HepG2 (cell line): ENCODE measurements around the gene BYSL. TPM values are rescaled to one million over a fixed set of nuclear protein-coding genes. Genes with fewer than 3 reads are reported as not detected.

ENCODE experiments used
- ATF7-NPFF ChIP-seq: sonication (generic); formaldehyde crosslinking; IDR thresholded peaks from 2 replicates; pipeline ENCODE4 v1.8.1; 2023; ENCODE audit warnings: mild to moderate bottlenecking, low read depth, missing genetic modification reagents, moderate library complexity
- FOSL1 ChIP-seq: sonication (generic); formaldehyde crosslinking; IDR thresholded peaks from 2 replicates; pipeline ENCODE4 v1.9.0; 2021; ENCODE audit warnings: missing genetic modification reagents, borderline replicate concordance
- FOXO1 ChIP-seq: sonication (generic); formaldehyde crosslinking; IDR thresholded peaks from 2 replicates; pipeline ENCODE4 v1.4.0; 2020; ENCODE audit warnings: missing genetic modification reagents
- HDAC2 ChIP-seq: sonication (generic); formaldehyde crosslinking; IDR thresholded peaks from 2 replicates; pipeline ENCODE4 v1.4.0; 2020; ENCODE audit warnings: missing genetic modification reagents
- HNRNPLL ChIP-seq: fragments of 200-400 bp; formaldehyde crosslinking; IDR thresholded peaks from 2 replicates; pipeline ENCODE4 v1.6.1; 2017; ENCODE audit warnings: mild to moderate bottlenecking, low read depth, low read length; ENCODE audit not compliant: poor library complexity, severe bottlenecking
- MTERF4 ChIP-seq: sonication (generic); formaldehyde crosslinking; IDR thresholded peaks from 2 replicates; pipeline ENCODE4 v1.8.0; 2023; ENCODE audit warnings: mild to moderate bottlenecking, missing genetic modification reagents
- TAF1 ChIP-seq: sonication (generic); formaldehyde crosslinking; IDR thresholded peaks from 2 replicates; pipeline ENCODE4 v1.4.0; 2020; ENCODE audit warnings: missing genetic modification reagents
- ZBTB2 ChIP-seq: sonication (generic); formaldehyde crosslinking; IDR thresholded peaks from 2 replicates; pipeline ENCODE4 v1.8.0; 2022; ENCODE audit warnings: low read depth, missing genetic modification reagents
- ZFP37 ChIP-seq: sonication (generic); formaldehyde crosslinking; IDR thresholded peaks from 2 replicates; pipeline ENCODE4 v1.4.0; 2020; ENCODE audit warnings: missing genetic modification reagents, borderline replicate concordance
- ZNF138 ChIP-seq: sonication (generic); formaldehyde crosslinking; IDR thresholded peaks from 2 replicates; pipeline ENCODE4 v1.5.0; 2020; ENCODE audit warnings: mild to moderate bottlenecking, low read depth, missing genetic modification reagents
- ZNF274 ChIP-seq: sonication (generic); formaldehyde crosslinking; IDR thresholded peaks from 2 replicates; pipeline ENCODE4 v1.5.1; 2020; ENCODE audit warnings: mild to moderate bottlenecking, missing genetic modification reagents
- polyA plus RNA-seq, 8 experiments: library from polyadenylated mRNA; depleted of rRNA in 3 of 8; stranded (reverse) in 7 of 8; unstranded in 1 of 8; fragments of >200 nt; fragmentation: Illumina TruSeq in 4 of 8; extraction: Trizol in 4 of 8; gene quantifications; 2 replicates each; pipeline versions ENCODE4 v1.2.1 to v1.2.3, GENCODE V29; 2011 to 2016; ENCODE audit warnings: low read depth in 4 of 8, missing spikeins in 1 of 8, mixed read lengths in 1 of 8; ENCODE audit not compliant: insufficient read depth in 1 of 8
- total RNA-seq, 5 experiments: library from RNA; depleted of rRNA; stranded (reverse); fragments of >200 nt; fragmentation: Illumina TruSeq; extraction: Trizol; gene quantifications; 2 replicates each; pipeline ENCODE4 v1.2.3, GENCODE V29; 2016; ENCODE audit warnings: low read depth in 1 of 5
- TF ChIP-seq, protein P1 (sequence below): sonication (generic); formaldehyde crosslinking; IDR thresholded peaks from 2 replicates; pipeline ENCODE4 v1.4.0; 2020; ENCODE audit warnings: missing genetic modification reagents, borderline replicate concordance
- TF ChIP-seq, protein P2 (sequence below): sonication (generic); formaldehyde crosslinking; IDR thresholded peaks from 2 replicates; pipeline ENCODE4 v1.4.0; 2020; ENCODE audit warnings: mild to moderate bottlenecking, missing genetic modification reagents, borderline replicate concordance
- TF ChIP-seq, protein P3 (sequence below): sonication (generic); formaldehyde crosslinking; IDR thresholded peaks from 2 replicates; pipeline ENCODE4 v1.4.0; 2020; ENCODE audit warnings: missing genetic modification reagents, mild to moderate bottlenecking, borderline replicate concordance
- TF ChIP-seq, protein P4 (sequence below): IDR thresholded peaks from 2 replicates; pipeline ENCODE4 v1.6.1; 2016; ENCODE audit warnings: missing compliant biosample characterization, missing genetic modification reagents, borderline replicate concordance

Gene BYSL
- total and polyA plus RNA-seq, 2 of the 13 experiments (the other 11 are each of a cell fraction or from before 2014, with no cell fraction given), result 27.9 to 28.6 TPM

DNA sequence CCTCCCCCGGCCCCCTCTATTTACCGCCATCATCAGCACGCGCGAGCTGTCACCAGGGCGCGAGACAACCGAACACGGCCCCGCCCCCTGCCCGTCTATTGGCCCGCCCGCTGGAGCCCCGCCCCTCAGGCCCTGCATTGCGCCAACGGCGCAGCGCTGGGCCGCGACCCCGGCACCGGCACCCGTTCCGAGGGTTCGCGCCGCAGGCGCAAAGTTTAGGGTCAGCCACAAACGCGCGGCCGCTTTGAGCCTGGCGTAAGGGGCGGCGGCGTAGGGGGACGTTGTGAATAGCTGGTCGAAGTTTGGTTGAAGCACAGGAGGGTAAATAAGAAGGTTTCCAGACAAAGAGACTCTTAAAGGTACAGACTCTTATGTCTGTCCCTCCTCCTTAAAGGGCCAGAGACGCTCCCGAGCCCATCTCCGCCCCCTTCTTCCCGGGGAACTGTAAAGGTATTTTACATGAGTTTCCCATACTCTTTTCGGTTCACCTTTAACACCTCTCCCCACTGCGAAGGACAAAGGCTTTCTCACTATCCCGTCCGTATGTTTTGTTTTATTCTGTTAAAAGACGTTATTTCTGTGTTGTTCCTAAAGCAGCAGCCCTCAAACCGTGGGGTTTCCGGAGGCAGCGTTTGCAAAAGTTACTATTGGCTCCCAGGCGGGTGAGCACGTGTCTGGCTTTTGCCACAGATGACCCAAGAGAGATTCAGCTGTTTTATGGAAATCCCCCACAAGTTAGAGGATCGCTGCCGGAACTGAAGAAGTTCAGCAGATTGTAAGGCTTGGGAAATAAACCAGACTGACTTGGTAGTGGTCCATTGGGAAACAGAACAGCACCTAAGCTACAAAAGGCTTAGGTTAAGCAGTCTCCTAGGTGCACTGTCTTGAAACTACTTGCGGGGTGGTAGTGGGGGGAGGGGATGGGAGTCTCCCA, 25.7 kb upstream of the BYSL start, which contains the start of gene USP49 (continued):
- TF ChIP-seq, protein P1, sequence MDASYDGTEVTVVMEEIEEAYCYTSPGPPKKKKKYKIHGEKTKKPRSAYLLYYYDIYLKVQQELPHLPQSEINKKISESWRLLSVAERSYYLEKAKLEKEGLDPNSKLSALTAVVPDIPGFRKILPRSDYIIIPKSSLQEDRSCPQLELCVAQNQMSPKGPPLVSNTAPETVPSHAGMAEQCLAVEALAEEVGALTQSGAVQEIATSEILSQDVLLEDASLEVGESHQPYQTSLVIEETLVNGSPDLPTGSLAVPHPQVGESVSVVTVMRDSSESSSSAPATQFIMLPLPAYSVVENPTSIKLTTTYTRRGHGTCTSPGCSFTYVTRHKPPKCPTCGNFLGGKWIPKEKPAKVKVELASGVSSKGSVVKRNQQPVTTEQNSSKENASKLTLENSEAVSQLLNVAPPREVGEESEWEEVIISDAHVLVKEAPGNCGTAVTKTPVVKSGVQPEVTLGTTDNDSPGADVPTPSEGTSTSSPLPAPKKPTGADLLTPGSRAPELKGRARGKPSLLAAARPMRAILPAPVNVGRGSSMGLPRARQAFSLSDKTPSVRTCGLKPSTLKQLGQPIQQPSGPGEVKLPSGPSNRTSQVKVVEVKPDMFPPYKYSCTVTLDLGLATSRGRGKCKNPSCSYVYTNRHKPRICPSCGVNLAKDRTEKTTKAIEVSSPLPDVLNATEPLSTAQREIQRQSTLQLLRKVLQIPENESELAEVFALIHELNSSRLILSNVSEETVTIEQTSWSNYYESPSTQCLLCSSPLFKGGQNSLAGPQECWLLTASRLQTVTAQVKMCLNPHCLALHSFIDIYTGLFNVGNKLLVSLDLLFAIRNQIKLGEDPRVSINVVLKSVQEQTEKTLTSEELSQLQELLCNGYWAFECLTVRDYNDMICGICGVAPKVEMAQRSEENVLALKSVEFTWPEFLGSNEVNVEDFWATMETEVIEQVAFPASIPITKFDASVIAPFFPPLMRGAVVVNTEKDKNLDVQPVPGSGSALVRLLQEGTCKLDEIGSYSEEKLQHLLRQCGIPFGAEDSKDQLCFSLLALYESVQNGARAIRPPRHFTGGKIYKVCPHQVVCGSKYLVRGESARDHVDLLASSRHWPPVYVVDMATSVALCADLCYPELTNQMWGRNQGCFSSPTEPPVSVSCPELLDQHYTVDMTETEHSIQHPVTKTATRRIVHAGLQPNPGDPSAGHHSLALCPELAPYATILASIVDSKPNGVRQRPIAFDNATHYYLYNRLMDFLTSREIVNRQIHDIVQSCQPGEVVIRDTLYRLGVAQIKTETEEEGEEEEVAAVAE (CRISPR knock-in tag), result no peak
- TF ChIP-seq HDAC2 (CRISPR knock-in tag) (0 out of 2 replicates have a peak, but pooled peaks have one; percentile 5), ZNF138 (no peak), FOSL1 (no peak), HNRNPLL (peak; percentile 100), ZBTB2 (CRISPR knock-in tag) (no peak), ATF7-NPFF (CRISPR knock-in tag) (peak; percentile 27), TAF1 (CRISPR knock-in tag) (no peak), ZNF274 (CRISPR knock-in tag) (0 out of 2 replicates have a peak, but pooled peaks have one; percentile 53), MTERF4 (CRISPR knock-in tag) (0 out of 2 replicates have a peak, but pooled peaks have one; percentile 37), FOXO1 (CRISPR knock-in tag) (no peak), ZFP37 (no peak)
- TF ChIP-seq, protein P2, sequence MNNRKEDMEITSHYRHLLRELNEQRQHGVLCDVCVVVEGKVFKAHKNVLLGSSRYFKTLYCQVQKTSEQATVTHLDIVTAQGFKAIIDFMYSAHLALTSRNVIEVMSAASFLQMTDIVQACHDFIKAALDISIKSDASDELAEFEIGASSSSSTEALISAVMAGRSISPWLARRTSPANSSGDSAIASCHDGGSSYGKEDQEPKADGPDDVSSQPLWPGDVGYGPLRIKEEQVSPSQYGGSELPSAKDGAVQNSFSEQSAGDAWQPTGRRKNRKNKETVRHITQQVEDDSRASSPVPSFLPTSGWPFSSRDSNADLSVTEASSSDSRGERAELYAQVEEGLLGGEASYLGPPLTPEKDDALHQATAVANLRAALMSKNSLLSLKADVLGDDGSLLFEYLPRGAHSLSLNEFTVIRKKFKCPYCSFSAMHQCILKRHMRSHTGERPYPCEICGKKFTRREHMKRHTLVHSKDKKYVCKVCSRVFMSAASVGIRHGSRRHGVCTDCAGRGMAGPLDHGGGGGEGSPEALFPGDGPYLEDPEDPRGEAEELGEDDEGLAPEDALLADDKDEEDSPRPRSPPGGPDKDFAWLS, result no peak
- TF ChIP-seq, protein P3, sequence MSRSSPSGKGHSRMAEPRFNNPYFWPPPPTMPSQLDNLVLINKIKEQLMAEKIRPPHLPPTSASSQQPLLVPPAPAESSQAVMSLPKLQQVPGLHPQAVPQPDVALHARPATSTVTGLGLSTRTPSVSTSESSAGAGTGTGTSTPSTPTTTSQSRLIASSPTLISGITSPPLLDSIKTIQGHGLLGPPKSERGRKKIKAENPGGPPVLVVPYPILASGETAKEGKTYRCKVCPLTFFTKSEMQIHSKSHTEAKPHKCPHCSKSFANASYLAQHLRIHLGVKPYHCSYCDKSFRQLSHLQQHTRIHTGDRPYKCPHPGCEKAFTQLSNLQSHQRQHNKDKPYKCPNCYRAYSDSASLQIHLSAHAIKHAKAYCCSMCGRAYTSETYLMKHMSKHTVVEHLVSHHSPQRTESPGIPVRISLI (CRISPR knock-in tag), result no peak
- TF ChIP-seq, protein P4, sequence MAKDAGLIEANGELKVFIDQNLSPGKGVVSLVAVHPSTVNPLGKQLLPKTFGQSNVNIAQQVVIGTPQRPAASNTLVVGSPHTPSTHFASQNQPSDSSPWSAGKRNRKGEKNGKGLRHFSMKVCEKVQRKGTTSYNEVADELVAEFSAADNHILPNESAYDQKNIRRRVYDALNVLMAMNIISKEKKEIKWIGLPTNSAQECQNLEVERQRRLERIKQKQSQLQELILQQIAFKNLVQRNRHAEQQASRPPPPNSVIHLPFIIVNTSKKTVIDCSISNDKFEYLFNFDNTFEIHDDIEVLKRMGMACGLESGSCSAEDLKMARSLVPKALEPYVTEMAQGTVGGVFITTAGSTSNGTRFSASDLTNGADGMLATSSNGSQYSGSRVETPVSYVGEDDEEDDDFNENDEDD (CRISPR knock-in tag), result 0 out of 2 replicates have a peak, but pooled peaks have one; percentile 12
